WTC11 (cell line): Measurements from ENCODE around the gene OS9. TPM values are rescaled to one million over a fixed set of nuclear protein-coding genes. Genes with fewer than 3 reads are reported as not detected.

Source experiments
- ATAC-seq: fragments of 200-7000 bp; cut with Tn5 transposase; 2 replicates; pipeline ENCODE4 v1.10.0; 2021; ENCODE audit warnings: mild to moderate bottlenecking, moderate library complexity
- CTCF ChIA-PET: fragments of 300-600 bp; sonication (Branson Sonifier 250); formaldehyde crosslinking; loops from one replicate; lab custom pipeline; 2021; ENCODE audit warnings: antibody characterized with exemption; lab: Charles Lee
- POLR2A ChIA-PET: fragments of 350-600 bp; sonication (Branson Sonifier 250); formaldehyde crosslinking; loops from one replicate; lab custom pipeline; 2021; ENCODE audit warnings: antibody characterized with exemption; lab: Charles Lee
- DNase-seq: peaks from one replicate; pipeline ENCODE4 v3.0.0; 2021; ENCODE audit warnings: low spot score
- H3K27ac Mint-ChIP-seq: 2 replicates; pipeline ENCODE4 v1.8.0; 2021; ENCODE audit warnings: mixed read lengths
- H3K27me3 Mint-ChIP-seq: 2 replicates; pipeline ENCODE4 v1.8.0; 2021; ENCODE audit warnings: low read depth, mild to moderate bottlenecking, moderate library complexity, mixed read lengths
- H3K36me3 Mint-ChIP-seq: 2 replicates; pipeline ENCODE4 v1.8.0; 2021; ENCODE audit warnings: mixed read lengths
- H3K4me1 Mint-ChIP-seq: 2 replicates; pipeline ENCODE4 v1.8.0; 2022; ENCODE audit warnings: mixed read lengths
- H3K4me3 Mint-ChIP-seq: 2 replicates; pipeline ENCODE4 v1.8.0; 2021; ENCODE audit warnings: mild to moderate bottlenecking, moderate library complexity, mixed read lengths
- H3K9me3 Mint-ChIP-seq: 2 replicates; pipeline ENCODE4 v1.8.0; 2021; ENCODE audit warnings: mixed read lengths
- GTF2I ChIP-seq: fragments of 250-450 bp; sonication (Bioruptor Pico); conservative IDR thresholded peaks from 2 replicates; pipeline ENCODE4 v1.4.0; 2021; ENCODE audit warnings: mild to moderate bottlenecking
- IRF2 ChIP-seq: sonication (generic); formaldehyde crosslinking; IDR thresholded peaks from 2 replicates; pipeline ENCODE4 v1.8.0; 2022; ENCODE audit warnings: low read depth, missing genetic modification reagents, borderline replicate concordance
- NFYB ChIP-seq: sonication (generic); formaldehyde crosslinking; conservative IDR thresholded peaks from 2 replicates; pipeline ENCODE4 v1.8.0; 2022; ENCODE audit warnings: low read depth, missing genetic modification reagents
- PRRX2 ChIP-seq: fragments of 250-450 bp; sonication (Bioruptor Pico); IDR thresholded peaks from 2 replicates; pipeline ENCODE4 v1.8.0; 2021; ENCODE audit warnings: mild to moderate bottlenecking
- TP53 ChIP-seq: sonication (generic); formaldehyde crosslinking; IDR thresholded peaks from 2 replicates; pipeline ENCODE4 v1.8.1; 2023; ENCODE audit warnings: mild to moderate bottlenecking, missing genetic modification reagents
- ZNF138 ChIP-seq: sonication (generic); formaldehyde crosslinking; conservative IDR thresholded peaks from 2 replicates; pipeline ENCODE4 v1.8.1; 2022; ENCODE audit warnings: mild to moderate bottlenecking, moderate library complexity, missing genetic modification reagents
- ZNF263 ChIP-seq: sonication (generic); formaldehyde crosslinking; IDR thresholded peaks from 2 replicates; pipeline ENCODE4 v1.8.1; 2022; ENCODE audit warnings: low read depth, mild to moderate bottlenecking, moderate library complexity, missing genetic modification reagents
- ZNF671 ChIP-seq: fragments of 250-450 bp; sonication (Bioruptor Pico); IDR thresholded peaks from 2 replicates; pipeline ENCODE4 v1.8.0; 2021; ENCODE audit warnings: mild to moderate bottlenecking
- total RNA-seq: library from RNA; stranded (reverse); gene quantifications from 3 replicates; pipeline ENCODE4 v1.2.3, GENCODE V29; 2021
- TF ChIP-seq, protein P1 (sequence below): sonication (generic); formaldehyde crosslinking; IDR thresholded peaks from 2 replicates; pipeline ENCODE4 v1.8.0; 2023; ENCODE audit warnings: missing genetic modification reagents, mild to moderate bottlenecking, borderline replicate concordance
- TF ChIP-seq, protein P2 (sequence below): sonication (generic); formaldehyde crosslinking; IDR thresholded peaks from 2 replicates; pipeline ENCODE4 v1.8.0; 2023; ENCODE audit warnings: missing genetic modification reagents
- TF ChIP-seq, protein P3 (sequence below): sonication (generic); formaldehyde crosslinking; IDR thresholded peaks from 2 replicates; pipeline ENCODE4 v1.8.0; 2023; ENCODE audit warnings: mild to moderate bottlenecking, missing genetic modification reagents
- TF ChIP-seq, protein P4 (sequence below): fragments of 250-450 bp; sonication (Bioruptor Pico); IDR thresholded peaks from 2 replicates; pipeline ENCODE4 v1.9.0; 2021; ENCODE audit warnings: moderate library complexity, mild to moderate bottlenecking, inconsistent platforms, borderline replicate concordance
- TF ChIP-seq, protein P5 (sequence below): sonication (generic); formaldehyde crosslinking; IDR thresholded peaks from 2 replicates; pipeline ENCODE4 v1.8.0; 2022; ENCODE audit warnings: mild to moderate bottlenecking, missing genetic modification reagents
- TF ChIP-seq, protein P6 (sequence below): sonication (generic); formaldehyde crosslinking; IDR thresholded peaks from 2 replicates; pipeline ENCODE4 v1.8.0; 2022; ENCODE audit warnings: mild to moderate bottlenecking, missing genetic modification reagents
- TF ChIP-seq, protein P7 (sequence below): fragments of 250-450 bp; sonication (Bioruptor Pico); IDR thresholded peaks from 2 replicates; pipeline ENCODE4 v1.9.0; 2021; ENCODE audit warnings: mild to moderate bottlenecking
- TF ChIP-seq, protein P8 (sequence below): fragments of 250-450 bp; sonication (Bioruptor Pico); IDR thresholded peaks from 2 replicates; pipeline ENCODE4 v2.1.2; 2022; ENCODE audit warnings: mild to moderate bottlenecking, moderate library complexity

The OS9 gene
- total RNA-seq, 1 experiment from 2014 or later, result 77.5 TPM

DNA sequence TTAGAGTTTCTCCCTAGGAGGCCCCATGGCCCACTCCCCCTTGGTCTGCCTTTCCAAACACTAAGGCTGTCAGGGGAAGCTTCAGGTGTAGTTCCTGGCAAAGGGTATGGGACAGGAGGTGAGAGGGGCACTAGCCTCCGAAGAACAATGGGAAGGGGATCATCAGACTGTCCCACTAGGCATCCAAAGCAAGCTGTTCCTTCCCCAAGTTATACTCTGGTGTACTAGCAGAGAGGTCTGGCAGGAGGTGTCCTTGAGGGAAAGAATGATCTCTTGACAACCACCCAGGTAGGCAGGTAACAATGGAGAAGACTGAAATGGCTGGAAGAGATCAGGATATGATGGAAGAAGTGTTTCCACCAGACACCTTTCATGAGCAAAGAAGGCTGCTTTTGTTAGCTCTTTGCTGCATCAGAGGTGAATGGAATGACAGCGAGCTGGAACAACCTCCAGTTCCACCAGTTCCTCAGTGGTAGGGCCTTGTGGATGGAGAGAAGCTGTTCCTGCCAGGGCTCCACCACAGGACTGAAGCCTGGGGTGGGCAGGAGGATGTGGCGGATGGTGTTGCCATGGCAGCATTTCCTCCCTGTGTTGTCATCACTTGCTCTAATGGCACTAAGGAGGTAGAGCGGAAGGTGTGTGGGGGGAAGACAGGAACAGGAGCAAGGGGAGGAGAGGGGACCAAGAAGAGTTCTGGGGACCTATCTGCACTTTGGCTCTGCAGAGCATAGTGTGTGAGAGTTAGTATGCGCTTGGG is 46.9 kb downstream of the OS9 start (continued):
- TF ChIP-seq, protein P1, sequence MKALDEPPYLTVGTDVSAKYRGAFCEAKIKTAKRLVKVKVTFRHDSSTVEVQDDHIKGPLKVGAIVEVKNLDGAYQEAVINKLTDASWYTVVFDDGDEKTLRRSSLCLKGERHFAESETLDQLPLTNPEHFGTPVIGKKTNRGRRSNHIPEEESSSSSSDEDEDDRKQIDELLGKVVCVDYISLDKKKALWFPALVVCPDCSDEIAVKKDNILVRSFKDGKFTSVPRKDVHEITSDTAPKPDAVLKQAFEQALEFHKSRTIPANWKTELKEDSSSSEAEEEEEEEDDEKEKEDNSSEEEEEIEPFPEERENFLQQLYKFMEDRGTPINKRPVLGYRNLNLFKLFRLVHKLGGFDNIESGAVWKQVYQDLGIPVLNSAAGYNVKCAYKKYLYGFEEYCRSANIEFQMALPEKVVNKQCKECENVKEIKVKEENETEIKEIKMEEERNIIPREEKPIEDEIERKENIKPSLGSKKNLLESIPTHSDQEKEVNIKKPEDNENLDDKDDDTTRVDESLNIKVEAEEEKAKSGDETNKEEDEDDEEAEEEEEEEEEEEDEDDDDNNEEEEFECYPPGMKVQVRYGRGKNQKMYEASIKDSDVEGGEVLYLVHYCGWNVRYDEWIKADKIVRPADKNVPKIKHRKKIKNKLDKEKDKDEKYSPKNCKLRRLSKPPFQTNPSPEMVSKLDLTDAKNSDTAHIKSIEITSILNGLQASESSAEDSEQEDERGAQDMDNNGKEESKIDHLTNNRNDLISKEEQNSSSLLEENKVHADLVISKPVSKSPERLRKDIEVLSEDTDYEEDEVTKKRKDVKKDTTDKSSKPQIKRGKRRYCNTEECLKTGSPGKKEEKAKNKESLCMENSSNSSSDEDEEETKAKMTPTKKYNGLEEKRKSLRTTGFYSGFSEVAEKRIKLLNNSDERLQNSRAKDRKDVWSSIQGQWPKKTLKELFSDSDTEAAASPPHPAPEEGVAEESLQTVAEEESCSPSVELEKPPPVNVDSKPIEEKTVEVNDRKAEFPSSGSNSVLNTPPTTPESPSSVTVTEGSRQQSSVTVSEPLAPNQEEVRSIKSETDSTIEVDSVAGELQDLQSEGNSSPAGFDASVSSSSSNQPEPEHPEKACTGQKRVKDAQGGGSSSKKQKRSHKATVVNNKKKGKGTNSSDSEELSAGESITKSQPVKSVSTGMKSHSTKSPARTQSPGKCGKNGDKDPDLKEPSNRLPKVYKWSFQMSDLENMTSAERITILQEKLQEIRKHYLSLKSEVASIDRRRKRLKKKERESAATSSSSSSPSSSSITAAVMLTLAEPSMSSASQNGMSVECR (CRISPR knock-in tag), result no peak
- TF ChIP-seq, protein P2, sequence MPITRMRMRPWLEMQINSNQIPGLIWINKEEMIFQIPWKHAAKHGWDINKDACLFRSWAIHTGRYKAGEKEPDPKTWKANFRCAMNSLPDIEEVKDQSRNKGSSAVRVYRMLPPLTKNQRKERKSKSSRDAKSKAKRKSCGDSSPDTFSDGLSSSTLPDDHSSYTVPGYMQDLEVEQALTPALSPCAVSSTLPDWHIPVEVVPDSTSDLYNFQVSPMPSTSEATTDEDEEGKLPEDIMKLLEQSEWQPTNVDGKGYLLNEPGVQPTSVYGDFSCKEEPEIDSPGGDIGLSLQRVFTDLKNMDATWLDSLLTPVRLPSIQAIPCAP (CRISPR knock-in tag), result no peak
- TF ChIP-seq ZNF138 (CRISPR knock-in tag) (no peak), ZNF263 (no peak), IRF2 (CRISPR knock-in tag) (no peak), NFYB (CRISPR knock-in tag) (no peak), PRRX2 (CRISPR knock-in tag) (no peak), ZNF671 (CRISPR knock-in tag) (no peak)
- TF ChIP-seq, protein P3, sequence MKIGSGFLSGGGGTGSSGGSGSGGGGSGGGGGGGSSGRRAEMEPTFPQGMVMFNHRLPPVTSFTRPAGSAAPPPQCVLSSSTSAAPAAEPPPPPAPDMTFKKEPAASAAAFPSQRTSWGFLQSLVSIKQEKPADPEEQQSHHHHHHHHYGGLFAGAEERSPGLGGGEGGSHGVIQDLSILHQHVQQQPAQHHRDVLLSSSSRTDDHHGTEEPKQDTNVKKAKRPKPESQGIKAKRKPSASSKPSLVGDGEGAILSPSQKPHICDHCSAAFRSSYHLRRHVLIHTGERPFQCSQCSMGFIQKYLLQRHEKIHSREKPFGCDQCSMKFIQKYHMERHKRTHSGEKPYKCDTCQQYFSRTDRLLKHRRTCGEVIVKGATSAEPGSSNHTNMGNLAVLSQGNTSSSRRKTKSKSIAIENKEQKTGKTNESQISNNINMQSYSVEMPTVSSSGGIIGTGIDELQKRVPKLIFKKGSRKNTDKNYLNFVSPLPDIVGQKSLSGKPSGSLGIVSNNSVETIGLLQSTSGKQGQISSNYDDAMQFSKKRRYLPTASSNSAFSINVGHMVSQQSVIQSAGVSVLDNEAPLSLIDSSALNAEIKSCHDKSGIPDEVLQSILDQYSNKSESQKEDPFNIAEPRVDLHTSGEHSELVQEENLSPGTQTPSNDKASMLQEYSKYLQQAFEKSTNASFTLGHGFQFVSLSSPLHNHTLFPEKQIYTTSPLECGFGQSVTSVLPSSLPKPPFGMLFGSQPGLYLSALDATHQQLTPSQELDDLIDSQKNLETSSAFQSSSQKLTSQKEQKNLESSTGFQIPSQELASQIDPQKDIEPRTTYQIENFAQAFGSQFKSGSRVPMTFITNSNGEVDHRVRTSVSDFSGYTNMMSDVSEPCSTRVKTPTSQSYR, result no peak
- TF ChIP-seq, protein P4, sequence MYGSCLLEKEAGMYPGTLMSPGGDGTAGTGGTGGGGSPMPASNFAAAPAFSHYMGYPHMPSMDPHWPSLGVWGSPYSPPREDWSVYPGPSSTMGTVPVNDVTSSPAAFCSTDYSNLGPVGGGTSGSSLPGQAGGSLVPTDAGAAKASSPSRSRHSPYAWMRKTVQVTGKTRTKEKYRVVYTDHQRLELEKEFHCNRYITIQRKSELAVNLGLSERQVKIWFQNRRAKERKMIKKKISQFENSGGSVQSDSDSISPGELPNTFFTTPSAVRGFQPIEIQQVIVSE (CRISPR knock-in tag), result no peak
- TF ChIP-seq, protein P5, sequence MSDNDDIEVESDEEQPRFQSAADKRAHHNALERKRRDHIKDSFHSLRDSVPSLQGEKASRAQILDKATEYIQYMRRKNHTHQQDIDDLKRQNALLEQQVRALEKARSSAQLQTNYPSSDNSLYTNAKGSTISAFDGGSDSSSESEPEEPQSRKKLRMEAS (CRISPR knock-in tag), result no peak
- TF ChIP-seq, all 79 proteins: peak for 0

DNA sequence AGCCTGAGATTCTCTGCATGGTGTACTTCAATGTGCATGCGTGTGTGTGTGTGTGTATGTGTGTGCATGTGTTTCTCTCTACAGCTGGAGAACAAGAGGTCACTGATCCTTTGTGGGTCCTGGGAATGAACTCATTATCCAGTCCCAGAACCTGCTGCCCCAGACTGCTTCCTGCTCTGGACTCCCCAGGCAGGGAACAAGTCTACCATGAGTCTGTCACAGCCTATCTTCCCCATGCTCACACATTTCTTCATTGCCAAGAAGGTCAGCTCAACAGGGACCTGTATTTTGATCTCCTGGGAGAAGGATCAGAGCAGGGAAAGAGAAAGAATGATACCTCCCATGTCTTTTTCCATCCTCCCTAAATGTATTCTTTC is 47.5 kb downstream of the OS9 start:
- Mint-ChIP-seq H3K4me1 (peaks cover 27% of the 10 kb centered on the region), H3K9me3 (no peaks in the 10 kb centered on the region; the same call in 1 of the 2 replicates), H3K4me3 (no peak overlapping the region; the same call in 1 of the 2 replicates), H3K36me3 (peaks cover 6% of the 10 kb centered on the region; the same call in 1 of the 2 replicates), H3K27me3 (peaks cover 76% of the 10 kb centered on the region), H3K27ac (no peak overlapping the region)
- ATAC-seq (no peak), DNase-seq (no peak)
- ChIA-PET CTCF (interaction anchor here (0.8 to 4.7 kb wide), 7 partner anchors 9 to 158 kb away, joined by 3 to 31 read pairs (median 5); partner anchors contain the start of gene B4GALNT1), POLR2A (interaction anchor here (1.0 kb wide), 1 partner anchor 11 kb away, joined by 4 read pairs; the partner anchor contains the start of gene CDK4)
- TF ChIP-seq, protein P6, sequence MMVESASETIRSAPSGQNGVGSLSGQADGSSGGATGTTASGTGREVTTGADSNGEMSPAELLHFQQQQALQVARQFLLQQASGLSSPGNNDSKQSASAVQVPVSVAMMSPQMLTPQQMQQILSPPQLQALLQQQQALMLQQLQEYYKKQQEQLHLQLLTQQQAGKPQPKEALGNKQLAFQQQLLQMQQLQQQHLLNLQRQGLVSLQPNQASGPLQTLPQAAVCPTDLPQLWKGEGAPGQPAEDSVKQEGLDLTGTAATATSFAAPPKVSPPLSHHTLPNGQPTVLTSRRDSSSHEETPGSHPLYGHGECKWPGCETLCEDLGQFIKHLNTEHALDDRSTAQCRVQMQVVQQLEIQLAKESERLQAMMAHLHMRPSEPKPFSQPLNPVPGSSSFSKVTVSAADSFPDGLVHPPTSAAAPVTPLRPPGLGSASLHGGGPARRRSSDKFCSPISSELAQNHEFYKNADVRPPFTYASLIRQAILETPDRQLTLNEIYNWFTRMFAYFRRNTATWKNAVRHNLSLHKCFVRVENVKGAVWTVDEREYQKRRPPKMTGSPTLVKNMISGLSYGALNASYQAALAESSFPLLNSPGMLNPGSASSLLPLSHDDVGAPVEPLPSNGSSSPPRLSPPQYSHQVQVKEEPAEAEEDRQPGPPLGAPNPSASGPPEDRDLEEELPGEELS (CRISPR knock-in tag), result no peak
- TF ChIP-seq, protein P7, sequence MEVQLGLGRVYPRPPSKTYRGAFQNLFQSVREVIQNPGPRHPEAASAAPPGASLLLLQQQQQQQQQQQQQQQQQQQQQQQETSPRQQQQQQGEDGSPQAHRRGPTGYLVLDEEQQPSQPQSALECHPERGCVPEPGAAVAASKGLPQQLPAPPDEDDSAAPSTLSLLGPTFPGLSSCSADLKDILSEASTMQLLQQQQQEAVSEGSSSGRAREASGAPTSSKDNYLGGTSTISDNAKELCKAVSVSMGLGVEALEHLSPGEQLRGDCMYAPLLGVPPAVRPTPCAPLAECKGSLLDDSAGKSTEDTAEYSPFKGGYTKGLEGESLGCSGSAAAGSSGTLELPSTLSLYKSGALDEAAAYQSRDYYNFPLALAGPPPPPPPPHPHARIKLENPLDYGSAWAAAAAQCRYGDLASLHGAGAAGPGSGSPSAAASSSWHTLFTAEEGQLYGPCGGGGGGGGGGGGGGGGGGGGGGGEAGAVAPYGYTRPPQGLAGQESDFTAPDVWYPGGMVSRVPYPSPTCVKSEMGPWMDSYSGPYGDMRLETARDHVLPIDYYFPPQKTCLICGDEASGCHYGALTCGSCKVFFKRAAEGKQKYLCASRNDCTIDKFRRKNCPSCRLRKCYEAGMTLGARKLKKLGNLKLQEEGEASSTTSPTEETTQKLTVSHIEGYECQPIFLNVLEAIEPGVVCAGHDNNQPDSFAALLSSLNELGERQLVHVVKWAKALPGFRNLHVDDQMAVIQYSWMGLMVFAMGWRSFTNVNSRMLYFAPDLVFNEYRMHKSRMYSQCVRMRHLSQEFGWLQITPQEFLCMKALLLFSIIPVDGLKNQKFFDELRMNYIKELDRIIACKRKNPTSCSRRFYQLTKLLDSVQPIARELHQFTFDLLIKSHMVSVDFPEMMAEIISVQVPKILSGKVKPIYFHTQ (CRISPR knock-in tag), result no peak
- TF ChIP-seq GTF2I (no peak), TP53 (CRISPR knock-in tag) (no peak)
- TF ChIP-seq, protein P8, sequence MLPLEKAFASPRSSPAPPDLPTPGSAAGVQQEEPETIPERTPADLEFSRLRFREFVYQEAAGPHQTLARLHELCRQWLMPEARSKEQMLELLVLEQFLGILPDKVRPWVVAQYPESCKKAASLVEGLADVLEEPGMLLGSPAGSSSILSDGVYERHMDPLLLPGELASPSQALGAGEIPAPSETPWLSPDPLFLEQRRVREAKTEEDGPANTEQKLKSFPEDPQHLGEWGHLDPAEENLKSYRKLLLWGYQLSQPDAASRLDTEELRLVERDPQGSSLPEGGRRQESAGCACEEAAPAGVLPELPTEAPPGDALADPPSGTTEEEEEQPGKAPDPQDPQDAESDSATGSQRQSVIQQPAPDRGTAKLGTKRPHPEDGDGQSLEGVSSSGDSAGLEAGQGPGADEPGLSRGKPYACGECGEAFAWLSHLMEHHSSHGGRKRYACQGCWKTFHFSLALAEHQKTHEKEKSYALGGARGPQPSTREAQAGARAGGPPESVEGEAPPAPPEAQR (CRISPR knock-in tag), result no peak
